HG03460 (cell line): Measurements from ENCODE around the gene SIDT1.

ENCODE experiments used
- ATAC-seq: cut with Tn5 transposase; IDR thresholded peaks from one replicate; pipeline ENCODE4 v1.9.1; 2021; ENCODE audit not compliant: unreplicated experiment

Gene SIDT1

DNA sequence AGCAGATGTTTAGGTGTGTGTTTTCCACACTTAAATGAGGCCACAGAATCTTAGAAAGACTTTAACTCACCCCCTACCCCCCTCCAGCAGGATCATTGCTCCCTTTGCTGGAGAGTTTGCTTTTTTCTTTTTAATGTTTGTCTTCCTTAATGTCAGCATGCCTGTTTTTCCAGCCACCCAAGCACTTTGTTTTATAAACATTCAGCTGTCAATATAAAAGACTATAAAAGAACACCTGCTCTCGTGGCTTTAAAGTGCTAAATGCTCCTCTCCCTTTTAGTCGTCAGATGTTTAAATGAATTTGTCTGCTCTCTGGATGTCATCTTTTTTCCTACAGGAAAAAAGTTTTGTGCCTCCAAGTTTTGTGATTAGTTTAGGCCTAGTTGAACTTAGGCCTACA lies 61.7 kb downstream of the SIDT1 start:
- ATAC-seq: no peak

DNA sequence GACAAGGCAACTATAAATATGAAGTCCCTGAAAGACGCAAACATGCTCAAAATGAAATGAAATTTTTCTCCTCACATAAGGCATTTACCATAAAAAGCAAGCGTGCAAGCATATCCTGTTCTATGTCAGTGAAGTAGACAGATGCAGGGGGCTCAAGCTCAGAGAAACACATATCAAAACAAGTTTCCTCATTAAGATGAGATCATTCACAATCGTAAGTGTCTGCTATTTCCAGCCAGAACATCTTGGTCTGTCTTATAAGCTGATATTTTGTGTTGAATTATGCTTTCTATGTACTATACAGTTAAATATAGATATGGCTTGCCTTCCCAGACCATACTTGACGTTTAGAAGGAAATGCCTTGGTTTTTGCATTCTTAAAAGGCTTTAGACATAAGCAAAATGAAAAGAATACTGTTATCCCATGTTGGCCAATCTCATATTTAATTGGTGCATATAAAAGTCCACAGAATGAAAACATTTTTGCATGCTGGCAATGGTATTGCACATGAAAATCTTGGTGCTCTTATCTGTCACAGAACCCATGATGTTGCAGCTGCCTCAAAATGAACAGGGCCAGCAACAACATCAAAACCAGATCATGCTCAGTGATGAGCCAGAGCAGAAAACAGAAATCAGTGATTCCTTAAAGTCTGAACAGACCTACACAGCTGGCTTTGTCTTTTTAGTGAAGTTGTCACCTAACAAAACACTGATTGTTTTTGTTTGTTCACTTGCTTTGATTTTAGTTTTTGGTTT lies 65.4 kb downstream of the SIDT1 start:
- no peak for ATAC-seq

DNA sequence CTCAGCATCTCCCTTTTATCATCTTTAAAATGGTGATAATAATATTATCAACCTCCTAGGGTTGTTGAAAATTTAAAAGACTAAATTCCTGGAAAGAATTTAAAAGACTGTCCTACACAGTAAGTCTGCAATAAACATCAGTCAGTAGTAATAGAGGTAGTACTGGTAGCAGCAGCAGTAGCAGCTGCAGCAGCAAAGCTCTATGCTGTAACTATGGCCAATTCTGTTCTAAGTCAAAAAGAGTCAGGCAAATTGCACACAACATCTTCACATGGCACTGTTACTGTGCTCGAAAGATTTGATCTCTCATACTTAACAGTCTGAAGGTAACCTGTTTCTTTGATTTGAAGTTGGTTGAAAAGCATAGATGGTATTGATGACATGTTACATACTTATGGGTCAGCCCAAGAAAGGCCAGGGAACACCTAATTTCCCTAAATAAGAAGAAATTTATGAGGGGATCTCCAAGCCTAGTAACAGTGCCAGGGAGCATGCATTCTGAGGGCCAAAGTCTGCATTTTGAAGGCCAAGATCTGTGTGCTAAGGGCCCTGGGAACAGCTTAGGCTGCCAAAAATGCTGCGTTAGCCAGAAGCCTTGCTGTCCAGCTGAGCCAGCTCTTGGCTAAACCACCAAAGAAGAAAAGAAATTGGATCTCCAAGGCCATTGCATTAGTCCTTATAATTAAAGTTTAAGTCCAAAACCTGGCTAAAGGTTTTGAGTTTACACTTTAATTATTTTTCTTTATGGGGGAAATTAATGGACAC lies 68.2 kb downstream of the SIDT1 start:
- ATAC-seq: no peak

DNA sequence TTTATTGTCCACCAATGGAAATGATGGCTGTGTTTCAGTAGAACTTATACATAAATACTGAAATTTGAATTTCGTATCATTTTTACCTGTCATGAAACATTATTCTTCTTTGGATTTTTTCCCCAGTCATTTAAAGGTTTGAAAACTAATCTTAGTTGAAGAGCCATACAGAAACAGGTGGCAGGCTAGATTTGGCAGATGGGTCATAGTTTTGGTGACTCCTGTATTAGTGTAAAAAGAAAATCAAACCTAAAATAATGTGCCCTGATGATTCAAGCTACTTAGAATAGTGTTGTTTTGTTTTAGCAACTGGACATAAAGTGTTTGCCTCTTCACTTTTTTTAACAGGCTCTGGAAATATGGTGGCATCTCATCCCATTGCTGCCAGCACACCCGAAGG lies 68.9 kb downstream of the SIDT1 start:
- ATAC-seq: no peak

DNA sequence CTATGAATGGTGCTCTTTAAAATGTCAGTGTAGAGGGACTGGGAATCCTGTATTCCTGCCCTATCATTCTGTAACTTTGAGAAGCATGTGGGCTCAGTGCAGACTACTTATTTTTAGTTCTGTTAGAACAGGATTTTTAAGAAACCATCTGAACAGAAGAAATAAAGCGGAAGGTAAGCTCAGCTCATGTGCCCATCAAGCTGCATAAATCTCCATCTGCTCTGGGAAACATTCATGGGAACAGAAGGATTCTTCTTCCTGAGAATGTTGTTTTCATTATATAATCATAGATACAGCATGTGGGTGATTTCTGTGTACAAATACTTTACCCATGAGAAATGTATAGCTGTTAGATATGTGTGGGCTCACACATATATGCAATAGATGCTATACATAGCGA lies 69.9 kb downstream of the SIDT1 start:
- no peak for ATAC-seq

DNA sequence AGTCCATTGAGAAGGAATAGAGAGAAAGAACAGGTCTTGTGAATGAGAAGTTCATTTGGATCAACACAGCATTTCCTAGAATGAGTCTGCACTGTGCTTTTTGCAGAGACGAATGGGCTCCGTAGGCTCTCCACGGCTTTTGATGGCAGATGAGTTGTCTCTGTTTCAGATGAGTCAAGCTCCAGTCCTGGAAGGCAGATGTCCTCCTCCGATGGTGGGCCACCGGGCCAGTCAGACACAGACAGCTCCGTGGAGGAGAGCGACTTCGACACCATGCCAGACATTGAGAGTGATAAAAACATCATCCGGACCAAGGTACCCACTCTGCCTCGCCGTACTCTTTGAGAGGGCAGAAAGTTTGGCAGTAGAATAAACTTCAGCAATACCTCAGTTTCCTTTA lies 70.5 kb downstream of the SIDT1 start:
- no peak for ATAC-seq

DNA sequence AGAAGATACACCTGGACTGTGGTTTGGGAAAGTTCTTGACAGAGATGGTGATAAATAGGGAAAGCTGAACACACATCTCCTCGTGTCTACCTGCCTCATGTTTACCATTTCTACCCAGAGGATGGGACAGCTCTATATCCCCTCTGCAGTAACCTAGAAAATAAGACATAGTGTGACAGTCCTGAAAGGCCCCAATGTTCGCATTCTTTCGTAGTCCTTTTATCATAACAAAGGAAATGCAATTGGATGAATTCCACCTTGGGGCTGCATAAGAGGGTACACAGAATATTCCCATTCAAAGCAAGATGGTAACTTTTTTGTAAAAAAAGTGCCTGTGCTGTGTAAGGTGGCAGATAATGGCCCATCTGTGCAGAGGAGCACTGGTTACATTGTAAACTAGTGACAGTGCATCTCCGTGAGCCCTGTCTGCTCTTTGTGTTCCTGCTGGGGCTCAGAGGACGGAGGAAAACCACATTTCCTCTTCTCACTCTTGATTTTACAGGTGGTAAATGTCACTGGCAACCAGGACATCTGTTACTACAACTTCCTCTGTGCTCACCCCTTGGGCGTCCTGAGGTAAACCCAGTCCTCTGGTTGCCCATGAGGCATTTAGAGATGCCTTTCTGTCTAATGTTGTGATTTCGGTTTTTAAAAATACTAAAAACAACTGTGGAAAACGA lies 74.3 kb downstream of the SIDT1 start:
- peak; percentile 98 for ATAC-seq

DNA sequence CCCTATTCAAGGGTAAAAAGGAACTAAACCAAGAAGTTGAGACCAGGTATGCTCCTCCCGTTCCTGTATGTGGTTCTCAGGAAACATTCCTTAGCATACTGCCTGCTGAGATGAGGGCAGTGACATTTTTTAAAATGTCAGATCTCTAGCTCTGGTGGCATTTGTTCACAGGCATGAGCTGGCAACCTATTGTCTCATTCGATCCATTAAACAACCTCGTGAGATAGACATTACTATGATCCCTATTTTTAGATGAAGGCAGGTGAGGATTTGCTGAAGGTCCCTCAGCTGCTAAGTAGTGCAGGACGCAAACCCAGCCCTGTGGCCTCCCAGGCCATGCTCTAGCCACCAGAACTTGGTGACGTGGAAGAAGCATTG lies 74.9 kb downstream of the SIDT1 start:
- peak; percentile 19 for ATAC-seq

DNA sequence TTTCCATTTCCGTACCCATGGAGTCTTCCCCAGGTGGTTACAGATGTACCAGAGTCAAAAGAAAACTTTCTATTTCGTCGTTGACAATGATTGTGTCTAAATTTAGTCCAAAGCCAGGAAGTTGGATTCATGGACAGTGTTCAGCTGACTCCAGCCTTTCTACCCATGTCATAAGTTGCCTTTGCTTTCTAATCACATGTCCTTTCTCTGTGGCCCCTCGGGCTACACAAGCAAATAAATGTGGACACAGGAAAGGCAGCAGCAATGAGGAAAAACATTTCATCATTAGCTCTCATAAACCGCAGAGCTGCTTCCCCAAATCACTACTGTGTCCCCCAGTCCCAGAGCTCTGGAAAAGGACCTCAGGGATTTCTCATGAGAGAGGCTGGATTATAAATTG lies 82.0 kb downstream of the SIDT1 start:
- ATAC-seq: no peak

DNA sequence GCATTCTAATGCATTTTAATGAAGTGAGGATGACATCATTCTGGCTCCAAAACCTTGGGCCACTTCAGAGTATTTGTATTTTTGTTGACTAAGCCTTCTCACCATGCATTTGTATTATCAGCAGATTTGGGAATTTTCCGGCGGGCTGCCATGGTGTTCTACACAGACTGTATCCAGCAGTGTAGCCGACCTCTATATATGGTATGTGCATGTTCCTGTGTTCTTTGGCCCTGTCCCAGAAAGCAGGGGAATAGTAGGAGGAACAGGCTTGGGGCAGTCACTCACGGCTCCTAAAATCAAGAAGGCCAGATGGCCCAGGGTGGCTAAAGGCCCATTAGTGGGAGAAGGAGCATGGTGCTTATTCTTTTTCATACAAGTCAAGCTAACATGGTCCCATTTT lies 83.6 kb downstream of the SIDT1 start:
- no peak for ATAC-seq

DNA sequence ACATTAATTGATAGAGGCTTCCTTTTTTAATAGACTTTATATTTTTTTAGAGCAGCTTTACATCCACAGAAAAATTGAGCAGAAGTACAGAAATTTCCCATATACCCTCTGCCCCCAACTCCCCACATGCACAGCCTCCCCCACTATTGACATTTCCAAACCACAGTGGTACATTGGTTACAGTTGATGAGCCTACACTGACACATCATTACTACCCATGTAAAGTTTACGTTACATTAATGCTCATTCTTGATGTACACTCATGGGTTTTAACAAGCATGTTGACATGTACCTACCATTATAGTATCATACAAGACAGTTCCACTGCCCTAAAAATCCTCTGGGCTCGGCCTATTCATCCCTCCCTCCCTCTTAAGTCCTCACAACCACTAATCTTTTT lies 85.4 kb downstream of the SIDT1 start:
- ATAC-seq: no peak

DNA sequence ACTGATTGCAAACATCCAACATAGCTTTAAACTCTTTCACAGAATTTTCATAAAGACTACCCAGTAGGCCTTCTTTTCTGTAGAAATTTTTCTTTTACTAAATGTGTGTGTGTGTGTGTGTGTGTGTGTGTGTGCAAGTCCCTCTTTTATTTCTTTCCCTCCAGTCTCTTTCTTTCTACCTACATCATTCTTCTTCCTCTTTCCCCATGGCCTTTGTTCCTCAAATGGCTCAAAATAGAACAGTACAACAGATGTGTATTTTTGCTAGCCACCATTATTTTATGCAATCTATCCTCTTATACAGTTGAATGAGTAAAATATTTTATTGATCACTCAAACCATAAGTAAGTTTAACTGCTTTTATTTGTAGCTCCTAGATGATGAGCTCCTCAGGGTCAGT lies 87.7 kb downstream of the SIDT1 start:
- no peak for ATAC-seq

DNA sequence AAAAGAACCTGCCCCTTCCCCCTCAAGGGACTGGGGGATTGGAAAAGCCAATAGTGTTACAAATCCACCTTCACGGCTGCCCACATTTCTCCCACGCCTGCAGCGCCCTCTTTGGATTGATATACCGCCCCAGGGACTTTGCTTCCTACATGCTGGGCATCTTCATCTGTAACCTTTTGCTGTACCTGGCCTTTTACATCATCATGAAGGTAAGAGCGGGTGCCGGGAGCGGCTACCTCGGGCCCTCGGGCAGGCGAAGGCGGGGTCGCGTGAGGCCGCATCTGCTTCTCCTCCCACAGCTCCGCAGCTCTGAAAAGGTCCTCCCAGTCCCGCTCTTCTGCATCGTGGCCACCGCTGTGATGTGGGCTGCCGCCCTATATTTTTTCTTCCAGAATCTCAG lies 91.0 kb downstream of the SIDT1 start:
- no peak for ATAC-seq

DNA sequence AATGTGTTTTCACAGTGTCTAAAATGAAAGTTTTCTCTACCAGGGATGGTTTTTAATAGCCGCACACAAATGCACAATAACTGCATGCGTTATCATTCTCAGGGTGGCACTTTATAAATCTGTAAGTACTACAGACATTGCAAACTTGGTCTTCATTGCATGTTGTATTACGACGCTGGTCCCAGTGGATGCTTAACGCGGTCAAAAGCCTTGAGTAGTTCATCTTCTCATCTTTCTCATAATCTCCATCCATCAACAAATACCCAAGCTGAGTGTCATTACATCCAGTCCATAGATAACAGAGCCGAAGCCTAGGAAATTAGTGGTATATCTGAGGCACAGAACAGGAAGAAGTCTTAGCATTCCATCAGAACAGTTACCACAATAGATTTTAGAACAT lies 91.5 kb downstream of the SIDT1 start:
- ATAC-seq: no peak

DNA sequence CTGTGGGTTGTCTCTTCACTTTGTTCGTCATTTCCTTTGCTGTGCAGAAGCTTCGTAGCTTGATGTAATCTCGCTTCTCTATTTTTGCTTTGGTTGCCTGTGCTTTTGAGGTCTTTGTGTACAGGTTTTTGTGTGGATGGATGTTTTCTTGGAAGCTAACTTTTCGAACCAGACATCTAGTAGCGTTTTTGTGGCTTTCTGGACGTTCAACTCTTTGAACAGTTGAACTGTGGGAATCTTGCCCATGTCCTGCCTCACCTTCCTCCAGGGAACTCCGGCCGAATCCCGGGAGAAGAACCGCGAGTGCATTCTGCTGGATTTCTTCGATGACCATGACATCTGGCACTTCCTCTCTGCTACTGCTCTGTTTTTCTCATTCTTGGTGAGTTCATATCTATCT lies 93.5 kb downstream of the SIDT1 start:
- ATAC-seq: no peak

DNA sequence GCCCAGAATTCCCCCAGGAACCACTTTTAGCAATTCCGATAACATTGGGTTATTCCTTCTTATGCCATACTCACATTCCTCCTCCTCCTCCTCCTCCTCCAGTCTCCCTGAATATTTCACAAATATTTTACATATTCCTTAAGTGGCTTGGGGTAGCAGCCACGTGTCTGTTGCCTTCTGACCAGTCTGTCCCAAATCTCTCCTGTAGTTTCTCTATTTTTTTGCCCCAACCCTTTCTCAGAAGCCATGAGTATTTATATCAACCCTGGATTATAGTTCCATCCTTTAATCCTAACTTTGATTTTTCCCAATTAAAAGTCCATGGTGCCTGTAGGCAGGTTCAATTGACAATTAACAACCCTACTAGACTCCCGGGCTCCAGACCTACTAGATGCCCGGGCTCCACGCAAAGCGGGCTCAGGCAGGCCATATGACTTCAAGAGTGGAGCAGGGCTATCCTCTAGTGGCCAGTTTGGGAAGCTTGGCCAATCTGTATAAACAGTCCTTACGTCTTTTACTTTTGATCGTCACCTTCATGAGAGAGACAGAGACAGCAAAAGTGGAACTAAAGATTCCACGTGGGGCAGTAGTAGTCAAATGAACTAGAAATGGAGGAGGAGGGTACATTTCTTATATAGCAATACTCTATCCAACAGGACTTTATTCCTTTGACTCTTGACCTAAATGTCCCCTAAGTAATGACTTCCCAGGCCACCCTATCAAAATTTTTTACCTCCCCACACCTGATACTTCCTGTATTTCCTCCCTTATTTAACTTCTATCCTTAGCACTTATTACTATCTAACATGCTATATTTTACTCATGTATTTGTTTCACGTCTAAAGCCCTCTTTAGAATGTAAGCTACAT lies 94.4 kb downstream of the SIDT1 start:
- no peak for ATAC-seq

DNA sequence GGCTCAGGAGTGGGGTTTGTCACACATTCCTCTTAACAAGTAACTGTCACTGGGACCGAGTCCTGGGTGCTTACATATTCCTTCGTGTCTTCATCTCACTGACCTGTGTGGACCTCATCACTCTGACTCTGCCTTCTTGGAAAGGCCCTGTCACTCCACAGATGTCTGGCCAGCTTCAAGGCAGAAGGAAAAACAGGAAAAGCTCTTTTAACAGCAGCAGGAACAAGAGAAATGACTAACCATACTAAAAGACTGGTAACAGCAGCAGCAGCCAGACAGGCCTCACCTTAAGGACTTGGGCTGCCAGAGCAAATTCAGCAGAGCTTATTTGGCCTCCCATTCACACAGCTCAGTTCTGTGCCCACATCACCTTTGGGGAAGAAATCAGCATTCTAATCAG lies 96.0 kb downstream of the SIDT1 start:
- ATAC-seq: no peak

DNA sequence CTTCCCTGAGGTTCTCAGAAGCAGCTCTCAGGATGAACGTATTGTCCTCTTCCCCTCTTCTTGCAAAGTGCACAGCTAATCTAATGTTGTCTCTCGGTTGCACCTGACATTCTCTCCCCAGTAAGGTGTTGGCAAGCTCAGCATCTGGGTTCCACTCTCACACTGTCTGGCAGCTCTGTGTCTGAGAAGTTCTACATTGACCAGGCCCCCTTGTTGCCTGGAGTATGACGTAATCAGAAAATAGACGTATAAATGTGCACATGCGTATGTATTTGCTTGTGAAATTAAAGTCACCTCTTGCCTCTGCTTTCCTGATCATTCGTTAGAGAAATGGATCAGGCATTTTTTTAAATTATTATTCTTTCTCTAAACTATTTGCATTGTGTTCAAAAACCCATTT lies 96.4 kb downstream of the SIDT1 start:
- no peak for ATAC-seq

DNA sequence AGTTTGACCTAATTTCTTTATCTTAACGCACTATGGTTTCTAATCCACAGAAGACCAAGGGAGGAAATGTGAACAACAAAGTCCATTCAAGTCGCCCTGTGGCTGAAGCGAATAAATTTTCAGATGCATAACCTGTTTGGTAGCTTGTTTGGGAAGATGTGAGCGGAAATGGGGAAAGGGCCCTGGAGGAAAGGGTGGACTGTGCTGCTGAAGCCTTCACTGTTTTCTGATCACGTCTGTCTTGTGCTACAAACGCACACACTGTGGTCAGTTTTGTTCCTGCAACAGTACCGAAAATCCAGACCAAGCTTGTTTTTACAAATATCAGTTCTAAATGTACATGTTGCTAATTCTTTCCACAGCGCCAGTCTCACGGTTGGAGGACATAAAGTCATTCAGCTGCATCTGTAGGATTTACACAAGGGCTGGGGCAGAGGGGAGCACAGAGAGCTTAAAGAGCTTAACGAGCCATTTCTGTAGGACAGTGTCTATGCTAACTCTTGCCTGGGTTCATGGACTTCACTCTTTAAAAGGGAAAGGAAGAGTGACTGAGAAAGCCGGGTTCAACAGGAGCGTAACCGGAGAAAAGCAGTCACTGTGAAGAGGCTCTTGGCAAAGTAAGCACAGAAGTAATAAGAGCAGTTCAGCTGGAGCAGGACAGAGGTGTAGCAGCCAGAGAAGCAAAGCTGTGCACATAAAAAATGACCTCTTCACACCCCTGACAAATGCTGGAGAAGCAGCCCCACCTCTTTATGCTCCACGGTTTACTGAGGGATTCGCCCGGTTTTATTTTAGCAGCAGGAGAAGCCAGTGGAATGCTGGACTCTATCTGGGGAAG lies 97.4 kb downstream of the SIDT1 start:
- no peak for ATAC-seq

DNA sequence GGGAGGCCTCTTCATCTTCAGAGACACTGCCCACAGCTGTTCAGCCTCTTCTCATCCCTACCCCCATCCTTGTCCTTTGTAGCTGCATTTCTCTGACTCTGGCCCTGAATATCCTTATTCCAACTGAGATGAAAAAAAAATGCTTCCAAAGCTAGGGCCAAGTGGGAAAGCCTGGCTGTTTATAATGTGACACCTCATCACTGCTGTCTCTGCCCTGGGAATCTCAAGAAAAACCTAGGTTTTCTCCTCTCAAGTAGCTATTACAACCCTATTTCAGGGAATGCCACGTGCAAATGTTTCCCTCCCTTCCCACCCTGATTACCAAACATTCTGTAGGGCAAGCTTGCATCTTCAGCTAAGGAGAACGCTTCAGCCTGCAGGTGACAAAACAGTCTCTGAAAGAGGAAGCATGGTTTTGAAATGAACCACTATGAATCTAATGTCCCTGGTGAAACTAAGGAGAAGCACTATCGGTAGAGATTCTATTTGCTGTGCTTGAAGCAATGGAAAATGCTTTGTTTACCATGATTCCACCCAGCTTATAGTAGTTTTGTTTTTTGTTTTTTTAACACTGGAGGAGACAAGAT lies 98.7 kb downstream of the SIDT1 start:
- no peak for ATAC-seq
